ENCODE measurements around the gene MACROH2A2.
"Not testable (repeated sequence)": the region's sequence is repeated elsewhere in the genome, so short reads cannot be mapped to it uniquely, and the experiment has no call there.

Gene MACROH2A2

GRCh38 chr10:70106958-70107791 lies 54.5 kb downstream of the MACROH2A2 start:
- peak; percentile 48 for DNase-seq

GRCh38 chr10:70109064-70109729 lies 56.6 kb downstream of the MACROH2A2 start:
- DNase-seq: no peak

GRCh38 chr10:70111496-70111895 lies 58.9 kb downstream of the MACROH2A2 start:
- no peak for DNase-seq

DNA sequence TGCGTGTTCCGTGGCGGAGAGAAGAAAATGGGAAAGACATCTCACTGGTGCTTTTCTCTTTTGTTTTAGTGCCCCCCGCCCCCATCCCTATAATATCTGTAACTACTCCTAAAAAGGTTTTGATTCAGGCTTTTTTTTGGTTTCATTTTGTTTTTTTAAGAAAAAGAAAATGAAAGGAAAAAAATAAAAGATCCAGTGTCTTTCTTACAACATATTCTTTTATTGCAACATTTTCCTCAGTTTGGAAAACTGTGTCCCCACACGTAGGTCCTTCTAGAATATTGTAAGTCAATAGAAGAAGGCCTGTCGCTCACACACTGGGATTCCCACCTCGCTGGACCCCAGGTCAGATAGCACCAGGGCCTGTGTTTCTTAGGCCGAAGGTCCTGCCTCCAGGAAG lies 59.4 kb downstream of the MACROH2A2 start:
- no peak for DNase-seq

GRCh38 chr10:70114902-70115301 lies 62.3 kb downstream of the MACROH2A2 start:
- DNase-seq: no peak

- peak; percentile 51 for DNase-seq
Observed at GRCh38 chr10:70115948-70116682, 63.5 kb downstream of the MACROH2A2 start.

DNA sequence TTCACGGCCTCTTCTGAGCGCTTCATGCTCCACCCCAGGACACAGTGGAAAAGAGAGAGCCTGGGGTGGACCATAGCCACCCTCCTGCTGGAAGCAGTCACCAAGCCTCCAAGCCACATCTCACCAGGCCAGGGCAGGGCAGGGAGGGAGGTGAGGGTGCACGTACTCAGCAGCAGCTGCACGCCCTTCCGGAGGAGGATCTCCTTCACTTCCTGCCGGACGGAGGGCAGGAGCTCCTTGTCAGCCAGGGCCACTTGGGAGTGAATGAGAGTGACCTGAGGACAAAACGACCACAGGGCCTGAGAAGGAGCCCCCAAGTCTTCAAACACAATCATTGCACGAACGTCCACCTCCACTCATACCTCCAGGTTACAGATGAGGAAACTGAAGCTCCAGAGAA lies 65.0 kb downstream of the MACROH2A2 start:
- DNase-seq: no peak

- DNase-seq: no peak
Observed at GRCh38 chr10:70118196-70118595, 65.5 kb downstream of the MACROH2A2 start.

GRCh38 chr10:70119197-70119596 lies 66.6 kb downstream of the MACROH2A2 start:
- DNase-seq: no peak

DNA sequence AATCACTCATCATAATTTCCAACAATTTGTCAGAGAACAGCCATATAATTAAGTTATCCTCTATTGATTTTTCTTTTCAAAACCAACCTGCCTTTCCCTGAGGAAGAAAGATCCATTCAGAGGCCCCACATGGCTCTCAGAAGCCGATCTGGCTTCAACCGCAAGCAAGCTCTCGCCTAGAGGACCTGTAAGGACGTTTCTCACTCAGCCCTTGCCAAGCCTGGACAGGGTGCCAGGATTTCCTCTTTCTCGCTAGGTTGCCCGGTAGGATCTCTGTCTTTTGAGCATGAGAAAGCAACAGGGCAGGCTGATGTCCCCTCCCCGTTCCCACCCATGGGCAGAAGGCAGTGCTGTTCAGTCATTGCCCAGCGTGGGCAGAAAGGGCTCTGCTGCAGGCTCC lies 67.0 kb downstream of the MACROH2A2 start:
- DNase-seq: no peak

DNA sequence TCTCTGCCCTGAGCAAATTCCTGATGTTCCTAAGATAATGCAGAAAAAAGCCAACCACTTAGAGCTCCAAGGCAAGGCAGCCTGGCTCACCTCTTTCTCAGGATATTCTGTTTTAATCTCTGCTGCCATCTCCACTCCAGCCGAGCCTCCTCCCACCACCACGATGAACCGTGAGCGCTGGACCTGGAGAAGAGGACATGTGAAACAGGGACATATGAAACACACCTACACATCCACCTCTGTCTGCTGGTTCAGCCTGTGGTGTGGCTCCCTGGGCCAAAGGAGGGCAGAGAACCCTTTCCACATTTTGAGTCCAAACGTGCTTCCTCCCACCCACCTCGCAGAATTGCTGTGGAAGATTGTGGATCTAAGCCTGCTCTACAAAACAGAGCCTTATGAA lies 67.8 kb downstream of the MACROH2A2 start:
- no peak for DNase-seq

GRCh38 chr10:70121281-70121949 lies 68.8 kb downstream of the MACROH2A2 start:
- no peak for DNase-seq

DNA sequence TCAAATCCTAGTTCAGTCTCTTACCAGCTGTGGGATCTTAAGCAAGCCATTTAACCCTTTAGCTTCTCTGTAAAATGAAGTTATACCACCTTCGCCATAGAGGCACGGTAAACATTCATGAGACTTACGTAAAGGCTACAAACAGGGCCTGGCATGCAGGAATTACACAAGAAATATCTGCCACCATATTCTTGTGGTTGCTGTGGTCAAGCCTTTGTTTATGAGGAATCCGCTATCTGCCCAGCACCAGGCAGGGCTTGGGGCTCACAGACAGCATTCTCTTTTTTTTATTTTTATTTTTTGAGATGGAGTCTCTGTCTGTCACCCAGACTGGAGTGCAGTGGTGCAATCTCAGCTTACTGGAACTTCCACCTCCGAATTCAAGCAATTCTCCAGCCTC lies 70.1 kb downstream of the MACROH2A2 start:
- DNase-seq: no peak

DNA sequence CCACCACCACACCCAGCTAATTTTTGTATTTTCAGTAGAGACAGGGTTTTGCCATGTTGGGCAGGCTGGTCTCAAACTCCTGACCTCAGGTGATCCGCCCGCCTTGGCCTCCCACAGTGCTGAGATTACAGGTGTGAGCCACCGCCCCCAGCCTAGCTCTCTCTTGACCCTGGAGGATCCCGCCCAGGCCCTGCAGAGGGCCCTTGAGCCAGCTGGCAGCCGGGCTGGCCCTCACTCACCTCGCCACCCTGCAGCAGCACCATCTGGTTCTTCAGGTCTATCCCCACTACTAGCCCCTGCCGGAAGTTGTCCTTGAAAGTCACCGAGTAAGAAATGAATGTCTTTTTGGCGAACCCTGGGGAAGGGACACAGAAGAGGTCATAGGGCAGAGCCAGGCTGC lies 70.5 kb downstream of the MACROH2A2 start:
- not testable (repeated sequence) for DNase-seq

GRCh38 chr10:70123817-70124216 lies 71.2 kb downstream of the MACROH2A2 start:
- DNase-seq: no peak

- DNase-seq: no peak
Observed at GRCh38 chr10:70124415-70124814, 71.8 kb downstream of the MACROH2A2 start.

- DNase-seq: no peak
Observed at GRCh38 chr10:70124918-70125317, 72.3 kb downstream of the MACROH2A2 start.

DNA sequence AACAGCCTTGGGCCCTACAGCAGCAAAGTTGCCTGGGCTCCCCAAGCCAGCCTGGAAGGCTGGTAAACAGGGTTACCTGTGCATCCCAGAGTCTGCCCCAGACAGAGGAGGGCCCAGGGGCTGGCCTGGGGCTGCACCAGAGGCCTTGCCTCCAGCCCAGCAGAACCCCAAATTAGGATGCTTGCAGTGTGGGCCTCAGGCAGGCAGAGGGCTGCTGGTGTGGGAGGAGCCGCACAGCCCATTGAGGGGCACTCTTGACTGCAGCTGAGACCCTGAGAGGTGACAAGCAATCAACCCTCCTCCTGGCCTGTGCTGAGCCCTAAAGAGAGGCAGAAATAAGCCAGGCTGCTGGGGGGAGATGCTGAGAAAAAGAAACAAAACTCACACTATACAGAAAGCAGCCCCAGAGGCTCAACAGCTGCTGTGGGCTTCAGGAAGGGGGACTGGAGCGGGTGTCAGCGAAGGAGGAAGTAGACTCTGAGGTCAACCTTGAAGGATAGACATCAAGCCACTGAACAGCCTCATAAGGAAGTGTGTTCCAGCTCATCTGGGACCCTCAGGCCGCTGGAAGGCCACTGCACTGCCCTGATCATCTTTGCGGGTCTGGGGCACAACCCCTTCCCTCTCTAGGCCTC lies 73.4 kb downstream of the MACROH2A2 start:
- DNase-seq: no peak

DNA sequence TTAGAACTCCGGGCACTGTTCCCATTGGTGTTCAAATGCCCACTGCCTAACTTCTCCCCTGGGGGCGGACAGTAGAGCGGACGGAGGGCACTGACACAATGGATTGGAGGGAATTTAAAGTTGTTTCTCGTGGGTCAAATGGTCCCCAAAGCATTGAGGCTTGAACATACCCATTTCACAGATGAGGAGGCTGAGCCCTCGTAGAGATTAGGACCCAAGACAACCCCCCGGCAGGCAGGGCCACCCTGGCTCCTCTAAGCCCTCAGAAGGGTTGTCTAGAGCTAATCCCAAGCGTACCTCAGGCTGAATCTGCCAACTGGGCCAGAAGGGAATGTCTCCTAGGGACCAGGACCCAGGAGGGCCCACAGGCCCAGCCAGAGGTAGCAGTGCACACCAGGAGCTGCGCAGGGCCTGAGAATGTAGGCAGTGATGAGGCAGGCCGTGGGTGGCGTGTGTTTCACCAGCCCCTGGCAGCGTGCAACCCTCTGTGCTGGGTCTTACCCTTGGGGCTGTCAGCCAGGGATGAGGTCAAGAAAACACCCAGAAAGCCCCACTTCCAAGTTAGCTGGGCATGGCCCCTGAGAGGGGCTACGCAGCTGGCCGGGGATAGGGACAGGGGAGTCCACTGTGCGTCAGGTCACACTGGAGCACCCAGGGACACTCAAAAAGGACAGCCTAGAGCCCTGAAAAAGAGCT lies 74.2 kb downstream of the MACROH2A2 start:
- no peak for DNase-seq

GRCh38 chr10:70130878-70131559 lies 78.4 kb downstream of the MACROH2A2 start:
- DNase-seq: no peak

- no peak for DNase-seq
Observed at GRCh38 chr10:70131560-70131937, 78.9 kb downstream of the MACROH2A2 start.

Measured in RPMI8226 (cell line).